GM12878 (cell line): ENCODE data around the gene MGRN1. TPM values are rescaled to one million over a fixed set of nuclear protein-coding genes. Genes with fewer than 3 reads are reported as not detected.

Experiments
- ATAC-seq: fragments of 200-7000 bp; cut with Tn5 transposase; 3 replicates; pipeline ENCODE4 v1.9.1; 2020; ENCODE audit warnings: mild to moderate bottlenecking, moderate library complexity
- BruUV-seq: library from RNA; stranded (reverse); fragments of 400-500 nt; replicated peaks from 2 replicates; lab custom pipeline; 2021; lab: Mats Ljungman, UMichigan
- CTCF ChIA-PET: fragments of 300-600 bp; sonication (Branson Sonifier 250); formaldehyde crosslinking; extraction: SDS; loops from one replicate; lab custom pipeline; 2021; ENCODE audit warnings: inconsistent platforms; lab: Yijun Ruan, JAX
- POLR2A ChIA-PET: fragments of 350-600 bp; formaldehyde crosslinking; extraction: SDS; loops from one replicate; lab custom pipeline; 2021; ENCODE audit warnings: inconsistent platforms; lab: Charles Lee
- RAD21 ChIA-PET: fragments of 300-600 bp; sonication (Branson Sonifier 250); formaldehyde crosslinking; loops from one replicate; lab custom pipeline; 2023; ENCODE audit warnings: antibody characterized with exemption; ENCODE audit not compliant: unreplicated experiment; lab: Charles Lee
- SMC1A ChIA-PET: fragments of 300-600 bp; sonication (Branson Sonifier 250); formaldehyde crosslinking; loops from one replicate; lab custom pipeline; 2023; ENCODE audit not compliant: unreplicated experiment, uncharacterized antibody; lab: Charles Lee
- DNase-seq: peaks from one replicate; pipeline ENCODE4 v3.0.0-alpha.2; 2011; ENCODE audit warnings: low read depth, low spot score
- FAIRE-seq: peaks from 3 replicates; lab custom pipeline; 2011; peaks lifted over from hg19 to GRCh38; lab: Jason Lieb, UNC
- H2AFZ ChIP-seq: 2 replicates; pipeline ENCODE4 v1.6.0; 2011; ENCODE audit warnings: low read depth, low read length, control low read depth; ENCODE audit not compliant: control insufficient read depth
- H3K27ac ChIP-seq: 2 replicates; pipeline ENCODE4 v1.5.1; 2011; ENCODE audit warnings: control low read depth; ENCODE audit not compliant: control insufficient read depth, insufficient read depth
- H3K27me3 ChIP-seq, 2 experiments: replicated peaks in 1 of 2; 2 replicates each; pipeline versions ENCODE4 v1.6.0 to v1.6.1; 2011; ENCODE audit warnings: low read length in 1 of 2; ENCODE audit not compliant: control insufficient read depth in 2 of 2, insufficient read depth in 2 of 2
- H3K36me3 ChIP-seq, 2 experiments: 2 replicates each; pipeline ENCODE4 v1.5.1; 2011; ENCODE audit warnings: low read length in 1 of 2; ENCODE audit not compliant: control insufficient read depth in 2 of 2, insufficient read depth in 2 of 2
- H3K4me1 ChIP-seq: 2 replicates; pipeline ENCODE4 v1.6.1; 2011; ENCODE audit warnings: mild to moderate bottlenecking, low read length, moderate library complexity, mixed read lengths; ENCODE audit not compliant: control insufficient read depth, insufficient read depth
- H3K4me2 ChIP-seq: 2 replicates; pipeline ENCODE4 v1.6.0; 2011; ENCODE audit warnings: control low read depth; ENCODE audit not compliant: control insufficient read depth, insufficient read depth
- H3K4me3 ChIP-seq: fragments of 200-600 bp; sonication (generic); 2 replicates; pipeline ENCODE4 v1.5.1; 2016
- H3K79me2 ChIP-seq: 2 replicates; pipeline ENCODE4 v1.6.0; 2011; ENCODE audit warnings: low read length; ENCODE audit not compliant: control insufficient read depth, insufficient read depth
- H3K9ac ChIP-seq: 2 replicates; pipeline ENCODE4 v1.8.0; 2011; ENCODE audit warnings: low read length, control low read depth, mixed read lengths; ENCODE audit not compliant: control insufficient read depth, insufficient read depth
- H3K9me3 ChIP-seq: replicated peaks from 3 replicates; pipeline ENCODE4 v1.5.1; 2011; ENCODE audit warnings: mild to moderate bottlenecking, low read length; ENCODE audit not compliant: control insufficient read depth, insufficient read depth
- H4K20me1 ChIP-seq: 2 replicates; pipeline ENCODE4 v1.6.0; 2011; ENCODE audit not compliant: control insufficient read depth, insufficient read depth
- EP300 ChIP-seq, 2 experiments: fragments of 150-350 bp in 1 of 2; IDR thresholded peaks; 2 replicates each; pipeline ENCODE4 v1.6.1; 2011 to 2012; ENCODE audit warnings: low read depth in 2 of 2, low read length in 2 of 2, borderline replicate concordance in 1 of 2, improper control_type of control experiment in 1 of 2, inconsistent platforms in 1 of 2; ENCODE audit not compliant: control insufficient read depth in 1 of 2
- FOXM1 ChIP-seq: IDR thresholded peaks from 2 replicates; pipeline ENCODE4 v1.6.1; 2012; ENCODE audit warnings: low read depth, mild to moderate bottlenecking, inconsistent platforms, low read length, moderate library complexity
- MEF2B ChIP-seq: fragments of 450-650 bp; IDR thresholded peaks from 2 replicates; pipeline ENCODE4 v1.6.1; 2018; ENCODE audit warnings: mild to moderate bottlenecking, moderate library complexity; ENCODE audit not compliant: partially characterized antibody, poor library complexity, severe bottlenecking
- MLLT1 ChIP-seq: fragments of 450-650 bp; IDR thresholded peaks from 2 replicates; pipeline ENCODE4 v1.6.1; 2016; ENCODE audit warnings: mild to moderate bottlenecking
- MTA3 ChIP-seq: IDR thresholded peaks from 2 replicates; pipeline ENCODE4 v1.6.1; 2012; ENCODE audit warnings: low read length, inconsistent platforms, borderline replicate concordance
- NBN ChIP-seq: fragments of 450-650 bp; IDR thresholded peaks from 2 replicates; pipeline ENCODE4 v1.6.1; 2016
- NR2F1 ChIP-seq: fragments of 450-650 bp; conservative IDR thresholded peaks from 2 replicates; pipeline ENCODE4 v1.6.1; 2017; ENCODE audit warnings: mild to moderate bottlenecking
- PAX5 ChIP-seq: IDR thresholded peaks from 2 replicates; pipeline ENCODE4 v1.6.1; 2011; ENCODE audit warnings: low read depth, low read length, borderline replicate concordance
- POLR2A ChIP-seq: IDR thresholded peaks from 2 replicates; pipeline ENCODE4 v1.6.1; 2011; ENCODE audit warnings: low read depth, mild to moderate bottlenecking, low read length
- POU2F2 ChIP-seq: IDR thresholded peaks from 3 replicates; pipeline ENCODE4 v1.6.1; 2011; ENCODE audit warnings: low read depth, mild to moderate bottlenecking, low read length, borderline replicate concordance
- SUPT20H ChIP-seq: IDR thresholded peaks from 2 replicates; pipeline ENCODE4 v1.6.1; 2011; ENCODE audit warnings: low read depth, mild to moderate bottlenecking, low read length, moderate library complexity, borderline replicate concordance; ENCODE audit not compliant: control insufficient read depth
- WGBS: methylation state at CpG from one replicate; pipeline ENCODE4 v1.1.6; 2016; ENCODE audit warnings: low lambda C conversion rate; ENCODE audit not compliant: insufficient replicate concordance, insufficient coverage; ENCODE audit errors: missing lambda C conversion rate; 5-methylcytosine and 5-hydroxymethylcytosine counted together
- in situ Hi-C: fragments of 300-500 bp; cut with MboI; formaldehyde crosslinking; loops from 9 replicates; pipeline ENCODE4 v1.14.3; 2018; ENCODE audit warnings: mixed read lengths
- intact Hi-C: fragments of 100-400 bp; cut with micrococcal nuclease; formaldehyde crosslinking; loops from one replicate; pipeline ENCODE4 v1.14.2; 2022; ENCODE audit not compliant: unreplicated experiment
- polyA plus RNA-seq, 11 experiments: library from polyadenylated mRNA; depleted of rRNA in 4 of 11; unstranded in 6 of 11; stranded (reverse) in 5 of 11; fragments of >200 nt; fragmentation: Nextera tagmentation in 4 of 11; fragmentation: Illumina TruSeq in 1 of 11; extraction: Ambion mirVana in 4 of 11; extraction: Trizol in 1 of 11; gene quantifications; 1 replicate in 1 of 11; 2 replicates in 10 of 11; pipeline versions ENCODE4 v1.2.1 to v1.2.3, GENCODE V29; 2011 to 2016; ENCODE audit warnings: inconsistent platforms in 2 of 11, missing spikeins in 2 of 11, low read depth in 1 of 11
- total RNA-seq, 4 experiments: library from RNA; depleted of rRNA in 3 of 4; stranded (reverse); fragments of >200 nt in 3 of 4; fragmentation: Illumina TruSeq in 1 of 4; extraction: Trizol in 1 of 4; gene quantifications; 2 replicates each; pipeline versions ENCODE4 v1.2.1 to v1.2.3, GENCODE V29; 2013 to 2021
- TF ChIP-seq, protein P1 (sequence below): fragments of 450-650 bp; IDR thresholded peaks from 2 replicates; pipeline ENCODE4 v1.6.1; 2018; ENCODE audit warnings: borderline replicate concordance, mild to moderate bottlenecking; ENCODE audit not compliant: partially characterized antibody

MGRN1 gene
- total and polyA plus RNA-seq, 10 of the 15 experiments (the other 5 are each of a cell fraction or from before 2014, with no cell fraction given), result 0.35 to 86.7 (median 14.6) TPM

DNA sequence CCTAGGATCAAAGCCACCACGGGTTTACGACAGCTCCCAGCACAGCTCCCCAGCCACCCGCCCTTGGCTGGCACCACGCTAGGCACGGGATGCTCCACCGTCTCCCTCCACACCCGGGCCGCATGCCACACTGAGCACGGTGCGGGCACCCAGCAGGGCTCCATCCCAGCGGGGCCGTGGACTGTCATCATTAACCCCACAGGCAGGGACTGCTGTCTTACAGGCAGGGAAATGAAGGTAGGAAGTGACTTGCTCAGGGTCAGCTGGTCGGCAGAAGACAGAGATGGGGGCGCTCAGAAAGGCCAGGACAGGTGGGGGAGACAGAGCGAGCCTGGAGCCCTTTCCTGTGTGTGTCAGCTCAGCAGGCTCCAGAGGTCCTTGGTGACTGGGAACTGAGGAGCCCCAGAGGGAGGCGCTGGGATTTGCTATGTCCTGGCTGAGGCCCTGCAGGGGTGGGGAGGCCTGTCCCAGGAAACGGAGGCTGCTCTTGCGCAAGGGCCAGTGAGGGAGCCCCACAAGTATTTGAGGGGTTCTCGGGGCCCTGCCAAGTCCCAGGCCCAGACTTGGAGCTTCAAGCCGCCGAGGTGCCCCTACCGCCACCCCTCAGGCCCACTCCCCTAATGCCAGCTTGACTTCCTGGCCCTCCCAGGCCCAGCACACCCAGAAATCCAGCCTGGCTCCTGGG, 13.1 kb upstream of the MGRN1 start:
- Histone ChIP-seq H3K79me2 (peaks cover 29% of the 10 kb centered on the region), H3K27ac (no peak overlapping the region), H3K27me3 (no peaks in the 10 kb centered on the region), H2AFZ (no peak overlapping the region), H4K20me1 (no peaks in the 10 kb centered on the region), H3K4me3 (no peak overlapping the region), H3K36me3 (peaks cover 0 to 10% of the 10 kb centered on the region in 2 experiments; a peak in 2 of 4 replicates), H3K4me2 (no peak overlapping the region), H3K9ac (no peak overlapping the region), H3K4me1 (peaks cover 17% of the 10 kb centered on the region), H3K9me3 (no peaks in the 10 kb centered on the region)
- TF ChIP-seq POU2F2 (no peak), FOXM1 (no peak), MTA3 (no peak), POLR2A (no peak), MEF2B (no peak), EP300 (IDR thresholded peaks at IDR 0.05; ENCODE audit: borderline replicate concordance in 1 of 2, control insufficient read depth in 1 of 2, low read depth in 2 of 2, low read length in 2 of 2) (no peak), NR2F1 (no peak), NBN (no peak), MLLT1 (no peak), SUPT20H (no peak), PAX5 (no peak)
- TF ChIP-seq, protein P1, sequence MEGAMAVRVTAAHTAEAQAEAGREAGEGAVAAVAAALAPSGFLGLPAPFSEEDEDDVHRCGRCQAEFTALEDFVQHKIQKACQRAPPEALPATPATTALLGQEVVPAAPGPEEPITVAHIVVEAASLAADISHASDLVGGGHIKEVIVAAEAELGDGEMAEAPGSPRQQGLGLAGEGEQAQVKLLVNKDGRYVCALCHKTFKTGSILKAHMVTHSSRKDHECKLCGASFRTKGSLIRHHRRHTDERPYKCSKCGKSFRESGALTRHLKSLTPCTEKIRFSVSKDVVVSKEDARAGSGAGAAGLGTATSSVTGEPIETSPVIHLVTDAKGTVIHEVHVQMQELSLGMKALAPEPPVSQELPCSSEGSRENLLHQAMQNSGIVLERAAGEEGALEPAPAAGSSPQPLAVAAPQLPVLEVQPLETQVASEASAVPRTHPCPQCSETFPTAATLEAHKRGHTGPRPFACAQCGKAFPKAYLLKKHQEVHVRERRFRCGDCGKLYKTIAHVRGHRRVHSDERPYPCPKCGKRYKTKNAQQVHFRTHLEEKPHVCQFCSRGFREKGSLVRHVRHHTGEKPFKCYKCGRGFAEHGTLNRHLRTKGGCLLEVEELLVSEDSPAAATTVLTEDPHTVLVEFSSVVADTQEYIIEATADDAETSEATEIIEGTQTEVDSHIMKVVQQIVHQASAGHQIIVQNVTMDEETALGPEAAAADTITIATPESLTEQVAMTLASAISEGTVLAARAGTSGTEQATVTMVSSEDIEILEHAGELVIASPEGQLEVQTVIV, result no peak
- DNase-seq (no peak), ATAC-seq (no peak), FAIRE-seq (no peak)
- RAD21 ChIA-PET, result no interaction called here
- intact Hi-C loops (loop anchor here (10.0 kb wide), 3 partner anchors 97 to 193 kb away; partner anchors contain the start of genes DNAJA3 and ROGDI), in situ Hi-C loops (loop anchor here (10.0 kb wide), 1 partner anchor 343 kb away; the partner anchor contains the start of gene SEC14L5)
- CTCF ChIA-PET, result no interaction called here
- BruUV-seq, result no TSS peak
- SMC1A ChIA-PET, result no interaction called here
- WGBS, result 93% methylated on average over 22 of the region's 22 CpGs
- POLR2A ChIA-PET, result no interaction called here
